ENCODE data around the gene MACROD2.

DNA sequence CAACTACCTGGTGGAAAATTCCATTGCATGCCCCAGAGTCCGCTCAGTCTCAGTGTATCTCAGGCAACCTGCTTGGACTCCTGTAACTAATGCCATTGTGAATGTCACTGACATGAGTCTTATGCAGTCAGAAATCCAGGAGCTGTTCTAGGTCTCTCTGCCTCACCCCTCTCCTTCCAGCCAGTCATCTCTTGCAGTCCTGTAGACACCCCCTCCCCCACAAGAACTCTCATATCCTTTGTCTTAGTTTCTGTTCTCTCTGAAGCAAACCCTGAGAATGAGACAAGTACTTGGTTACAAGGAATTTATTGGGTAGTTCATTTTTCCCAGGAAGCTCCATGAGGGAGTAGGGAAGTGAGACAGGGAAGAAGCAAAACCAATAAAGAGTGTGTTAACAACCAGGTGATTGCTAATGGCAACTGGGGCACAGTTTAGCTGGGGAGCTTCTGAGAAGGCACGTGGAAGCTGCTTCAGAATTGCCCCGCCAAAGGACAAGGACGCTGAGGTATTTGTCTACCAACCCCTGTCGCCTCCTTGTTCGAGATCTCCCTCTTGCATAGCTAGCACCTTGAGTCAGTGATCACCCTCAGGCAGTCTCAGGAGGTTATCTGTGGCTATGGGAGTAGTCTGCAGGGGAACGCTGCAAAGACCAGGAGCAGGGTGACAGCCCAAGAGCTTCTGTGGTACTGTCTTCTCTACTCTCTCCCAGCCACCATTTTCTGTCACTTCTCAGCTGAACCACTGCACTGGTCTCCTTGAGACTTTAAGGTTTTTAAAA, 1253.5 kb downstream of the MACROD2 start:
- TF ChIP-seq, protein P1, sequence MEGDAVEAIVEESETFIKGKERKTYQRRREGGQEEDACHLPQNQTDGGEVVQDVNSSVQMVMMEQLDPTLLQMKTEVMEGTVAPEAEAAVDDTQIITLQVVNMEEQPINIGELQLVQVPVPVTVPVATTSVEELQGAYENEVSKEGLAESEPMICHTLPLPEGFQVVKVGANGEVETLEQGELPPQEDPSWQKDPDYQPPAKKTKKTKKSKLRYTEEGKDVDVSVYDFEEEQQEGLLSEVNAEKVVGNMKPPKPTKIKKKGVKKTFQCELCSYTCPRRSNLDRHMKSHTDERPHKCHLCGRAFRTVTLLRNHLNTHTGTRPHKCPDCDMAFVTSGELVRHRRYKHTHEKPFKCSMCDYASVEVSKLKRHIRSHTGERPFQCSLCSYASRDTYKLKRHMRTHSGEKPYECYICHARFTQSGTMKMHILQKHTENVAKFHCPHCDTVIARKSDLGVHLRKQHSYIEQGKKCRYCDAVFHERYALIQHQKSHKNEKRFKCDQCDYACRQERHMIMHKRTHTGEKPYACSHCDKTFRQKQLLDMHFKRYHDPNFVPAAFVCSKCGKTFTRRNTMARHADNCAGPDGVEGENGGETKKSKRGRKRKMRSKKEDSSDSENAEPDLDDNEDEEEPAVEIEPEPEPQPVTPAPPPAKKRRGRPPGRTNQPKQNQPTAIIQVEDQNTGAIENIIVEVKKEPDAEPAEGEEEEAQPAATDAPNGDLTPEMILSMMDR (optimal IDR thresholded peaks at IDR 0.05 in 1 of 3, IDR thresholded peaks at IDR 0.05 in 1 of 3, conservative IDR thresholded peaks at IDR 0.05 in 1 of 3; ENCODE audit: extremely low read depth in 1 of 3, insufficient read depth in 2 of 3, low read length in 3 of 3): no peak
- no peak for TF ChIP-seq EZH2 (IDR thresholded peaks at IDR 0.05; ENCODE audit: low read length)
